Measurements from ENCODE around the gene SLC46A3.

DNA sequence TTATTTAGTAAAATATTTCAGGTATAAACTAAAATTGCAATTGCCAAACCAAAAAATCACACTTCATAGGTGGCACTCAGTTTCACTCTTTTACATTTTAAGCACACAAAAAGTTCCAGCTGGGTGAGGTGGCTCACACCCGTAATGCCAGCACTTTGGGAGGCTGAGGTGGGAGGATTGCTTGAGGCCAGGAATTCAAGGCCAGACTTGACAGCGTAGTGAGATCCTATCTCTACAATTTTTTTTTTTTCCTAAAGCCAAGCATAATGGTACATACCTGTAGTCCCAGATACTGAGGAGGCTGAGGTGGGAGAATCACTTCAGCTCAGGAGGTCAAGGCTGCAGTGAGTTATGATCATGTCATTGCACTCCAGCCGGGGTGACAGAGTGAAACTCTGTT, 20.6 kb upstream of the SLC46A3 start:
- no peak for TF ChIP-seq EZH2 (IDR thresholded peaks at IDR 0.05; ENCODE audit: borderline replicate concordance)
- TF ChIP-seq, protein P1, sequence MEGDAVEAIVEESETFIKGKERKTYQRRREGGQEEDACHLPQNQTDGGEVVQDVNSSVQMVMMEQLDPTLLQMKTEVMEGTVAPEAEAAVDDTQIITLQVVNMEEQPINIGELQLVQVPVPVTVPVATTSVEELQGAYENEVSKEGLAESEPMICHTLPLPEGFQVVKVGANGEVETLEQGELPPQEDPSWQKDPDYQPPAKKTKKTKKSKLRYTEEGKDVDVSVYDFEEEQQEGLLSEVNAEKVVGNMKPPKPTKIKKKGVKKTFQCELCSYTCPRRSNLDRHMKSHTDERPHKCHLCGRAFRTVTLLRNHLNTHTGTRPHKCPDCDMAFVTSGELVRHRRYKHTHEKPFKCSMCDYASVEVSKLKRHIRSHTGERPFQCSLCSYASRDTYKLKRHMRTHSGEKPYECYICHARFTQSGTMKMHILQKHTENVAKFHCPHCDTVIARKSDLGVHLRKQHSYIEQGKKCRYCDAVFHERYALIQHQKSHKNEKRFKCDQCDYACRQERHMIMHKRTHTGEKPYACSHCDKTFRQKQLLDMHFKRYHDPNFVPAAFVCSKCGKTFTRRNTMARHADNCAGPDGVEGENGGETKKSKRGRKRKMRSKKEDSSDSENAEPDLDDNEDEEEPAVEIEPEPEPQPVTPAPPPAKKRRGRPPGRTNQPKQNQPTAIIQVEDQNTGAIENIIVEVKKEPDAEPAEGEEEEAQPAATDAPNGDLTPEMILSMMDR (IDR thresholded peaks at IDR 0.05; ENCODE audit: poor library complexity), result no peak

Data from hepatocyte (in vitro differentiated cells).